Activated naive CD4-positive, alpha-beta T cell treated with anti-CD3 and anti-CD28 coated beads for 36 hours (primary cell): Measurements from ENCODE around the gene GLO1. TPM values are rescaled to one million over a fixed set of nuclear protein-coding genes. Genes with fewer than 3 reads are reported as not detected.
A peak's percentile ranks its signal among the peaks of the same experiment; 100 is the strongest.

ENCODE experiments used
- CTCF ChIA-PET: fragments of 350-600 bp; sonication (Branson Sonifier 250); formaldehyde crosslinking; loops from one replicate; lab custom pipeline; 2021; ENCODE audit warnings: antibody characterized with exemption; lab: Charles Lee
- DNase-seq: peaks from one replicate; pipeline ENCODE4 v3.0.0-alpha.2; 2020
- H3K27ac Mint-ChIP-seq: one replicate; pipeline ENCODE4 v1.8.0; 2021; ENCODE audit warnings: mild to moderate bottlenecking, mixed read lengths
- H3K27me3 Mint-ChIP-seq: one replicate; pipeline ENCODE4 v1.8.0; 2021; ENCODE audit warnings: low read depth, mixed read lengths
- H3K36me3 Mint-ChIP-seq: one replicate; pipeline ENCODE4 v1.8.0; 2021; ENCODE audit warnings: low read depth, mixed read lengths
- H3K4me1 Mint-ChIP-seq: one replicate; pipeline ENCODE4 v1.8.0; 2021; ENCODE audit warnings: low read depth, mixed read lengths
- H3K4me3 Mint-ChIP-seq: one replicate; pipeline ENCODE4 v1.8.0; 2021; ENCODE audit warnings: mild to moderate bottlenecking, moderate library complexity, mixed read lengths
- H3K9me3 Mint-ChIP-seq: one replicate; pipeline ENCODE4 v1.8.0; 2021; ENCODE audit warnings: mixed read lengths
- intact Hi-C: fragments of 100-400 bp; cut with micrococcal nuclease; formaldehyde crosslinking; loops from one replicate; pipeline ENCODE4 v1.15.1; 2023
- total RNA-seq, 2 experiments: library from RNA; stranded (reverse); gene quantifications; one replicate each; pipeline ENCODE4 v1.2.3, GENCODE V29; 2021

The GLO1 gene
- total RNA-seq, 2 experiments from 2014 or later: 137 to 144 TPM

- Mint-ChIP-seq H3K36me3 (no peaks in the 10 kb centered on the region), H3K4me1 (peaks cover 9% of the 10 kb centered on the region), H3K9me3 (peaks cover 1% of the 10 kb centered on the region), H3K27me3 (peaks cover 18% of the 10 kb centered on the region), H3K27ac (no peak overlapping the region), H3K4me3 (no peak overlapping the region)
- intact Hi-C loops: no loop called here
- CTCF ChIA-PET: no interaction called here
- DNase-seq: no peak
These were observed 19.9 kb upstream of the GLO1 start for GRCh38 chr6:38722727-38723334.

GRCh38 chr6:38722038-38722437 lies 19.1 kb upstream of the GLO1 start:
- intact Hi-C loops: no loop called here
- H3K4me3 Mint-ChIP-seq: no peak overlapping the region
- DNase-seq: no peak

GRCh38 chr6:38720295-38720694 lies 17.4 kb upstream of the GLO1 start:
- H3K4me1 Mint-ChIP-seq: peaks cover 5% of the 10 kb centered on the region
- CTCF ChIA-PET: no interaction called here
- peaks cover 28% of the 10 kb centered on the region for H3K27me3 Mint-ChIP-seq
- no peak overlapping the region for H3K4me3 Mint-ChIP-seq
- H3K27ac Mint-ChIP-seq: no peak overlapping the region
- no peaks in the 10 kb centered on the region for H3K36me3 Mint-ChIP-seq
- peaks cover 1% of the 10 kb centered on the region for H3K9me3 Mint-ChIP-seq
- no peak for DNase-seq
- intact Hi-C loops: no loop called here

More at GRCh38 chr6:38722038-38722437, 19.1 kb upstream of the GLO1 start:
- Mint-ChIP-seq H3K27ac (no peak overlapping the region), H3K36me3 (no peaks in the 10 kb centered on the region), H3K4me1 (peaks cover 9% of the 10 kb centered on the region), H3K27me3 (peaks cover 19% of the 10 kb centered on the region), H3K9me3 (peaks cover 1% of the 10 kb centered on the region)
- CTCF ChIA-PET: no interaction called here

- Mint-ChIP-seq H3K27me3 (peaks cover 28% of the 10 kb centered on the region), H3K4me1 (peaks cover 9% of the 10 kb centered on the region), H3K9me3 (peaks cover 1% of the 10 kb centered on the region), H3K36me3 (no peaks in the 10 kb centered on the region), H3K4me3 (no peak overlapping the region), H3K27ac (no peak overlapping the region)
- intact Hi-C loops: no loop called here
- CTCF ChIA-PET: no interaction called here
- DNase-seq: no peak
These were observed 16.4 kb upstream of the GLO1 start for GRCh38 chr6:38719358-38719757.

- H3K27me3 Mint-ChIP-seq: peaks cover 31% of the 10 kb centered on the region
- intact Hi-C loops: no loop called here
- peaks cover 1% of the 10 kb centered on the region for H3K9me3 Mint-ChIP-seq
- CTCF ChIA-PET: interaction anchor here (0.7 kb wide), 1 partner anchor 354 kb away, joined by 3 read pairs; no protein-coding TSS in a partner anchor
- H3K4me1 Mint-ChIP-seq: peaks cover 17% of the 10 kb centered on the region
- DNase-seq: no peak
- no peak overlapping the region for H3K4me3 Mint-ChIP-seq
- no peak overlapping the region for H3K27ac Mint-ChIP-seq
- H3K36me3 Mint-ChIP-seq: no peaks in the 10 kb centered on the region
These were observed 13.9 kb upstream of the GLO1 start for GRCh38 chr6:38716825-38717224.

- Mint-ChIP-seq H3K27ac (peak within 1 kb of the TSS; percentile 25), H3K9me3 (no peaks in the 10 kb centered on the region), H3K4me1 (peaks cover 17% of the 10 kb centered on the region), H3K4me3 (peak within 1 kb of the TSS; percentile 26), H3K36me3 (no peaks in the 10 kb centered on the region), H3K27me3 (peaks cover 25% of the 10 kb centered on the region)
- CTCF ChIA-PET: interaction anchor here (2.3 kb wide), 1 partner anchor 9 kb away, joined by 8 read pairs; no protein-coding TSS in a partner anchor
- intact Hi-C loops: loop anchor here (2.0 kb wide), 1 partner anchor 42 kb away; no protein-coding TSS in a partner anchor
- no peak for DNase-seq
These were observed 12.2 kb upstream of the GLO1 start, which contains the start of gene DNAH8 for GRCh38 chr6:38715016-38715689. TSS of gene DNAH8 (plus strand) at chr6:38715311. CDS start at chr6:38722810, 7,499 bp downstream.

- CTCF ChIA-PET: interaction anchor here (0.6 to 2.3 kb wide), 4 partner anchors 10 to 393 kb away, joined by 3 to 8 read pairs (median 3); no protein-coding TSS in a partner anchor
- Mint-ChIP-seq H3K4me1 (peaks cover 17% of the 10 kb centered on the region), H3K36me3 (no peaks in the 10 kb centered on the region), H3K4me3 (peak overlapping the region; percentile 26), H3K27ac (peak overlapping the region; percentile 25), H3K9me3 (no peaks in the 10 kb centered on the region), H3K27me3 (peaks cover 24% of the 10 kb centered on the region)
- intact Hi-C loops: loop anchor here (2.0 to 5.0 kb wide), 3 partner anchors 38 to 142 kb away; no protein-coding TSS in a partner anchor
- DNase-seq: peak; percentile 24
These were observed 11.5 kb upstream of the GLO1 start for GRCh38 chr6:38714239-38715015.

GRCh38 chr6:38713812-38714211 lies 10.9 kb upstream of the GLO1 start:
- Mint-ChIP-seq H3K9me3 (no peaks in the 10 kb centered on the region), H3K36me3 (no peaks in the 10 kb centered on the region), H3K27me3 (peaks cover 18% of the 10 kb centered on the region), H3K4me3 (no peak overlapping the region), H3K27ac (no peak overlapping the region), H3K4me1 (peaks cover 17% of the 10 kb centered on the region)
- intact Hi-C loops: loop anchor here (2.0 to 5.0 kb wide), 3 partner anchors 38 to 142 kb away; no protein-coding TSS in a partner anchor
- peak; percentile 77 for DNase-seq
- CTCF ChIA-PET: interaction anchor here (0.6 to 2.3 kb wide), 3 partner anchors 11 to 393 kb away, joined by 3 to 8 read pairs (median 3); no protein-coding TSS in a partner anchor

- intact Hi-C loops: no loop called here
- H3K4me1 Mint-ChIP-seq: peaks cover 1% of the 10 kb centered on the region
- no peak for DNase-seq
- CTCF ChIA-PET: no interaction called here
- peaks cover 15% of the 10 kb centered on the region for H3K27me3 Mint-ChIP-seq
- H3K36me3 Mint-ChIP-seq: no peaks in the 10 kb centered on the region
- H3K4me3 Mint-ChIP-seq: no peak overlapping the region
- no peak overlapping the region for H3K27ac Mint-ChIP-seq
- no peaks in the 10 kb centered on the region for H3K9me3 Mint-ChIP-seq
These were observed 5.6 kb upstream of the GLO1 start for GRCh38 chr6:38708496-38708895.

GRCh38 chr6:38705924-38706323 lies 3.0 kb upstream of the GLO1 start:
- DNase-seq: no peak
- Mint-ChIP-seq H3K4me3 (no peak overlapping the region), H3K4me1 (peaks cover 15% of the 10 kb centered on the region), H3K27me3 (peaks cover 12% of the 10 kb centered on the region), H3K27ac (no peak overlapping the region), H3K36me3 (peaks cover 16% of the 10 kb centered on the region), H3K9me3 (peaks cover 3% of the 10 kb centered on the region)
- intact Hi-C loops: no loop called here
- CTCF ChIA-PET: interaction anchor here (0.6 kb wide), 1 partner anchor 67 kb away, joined by 3 read pairs; no protein-coding TSS in a partner anchor

GRCh38 chr6:38703949-38704590 lies 1.1 kb upstream of the GLO1 start:
- Mint-ChIP-seq H3K27ac (no peak overlapping the region), H3K4me1 (peaks cover 28% of the 10 kb centered on the region), H3K4me3 (no peak overlapping the region), H3K36me3 (peaks cover 32% of the 10 kb centered on the region), H3K9me3 (peaks cover 13% of the 10 kb centered on the region), H3K27me3 (peaks cover 10% of the 10 kb centered on the region)
- CTCF ChIA-PET: no interaction called here
- no peak for DNase-seq
- intact Hi-C loops: loop anchor here (1.0 to 2.0 kb wide), 3 partner anchors 32 to 411 kb away; partner anchors contain the start of genes BTBD9 and SAYSD1
